ENCODE measurements around the gene PDS5B.

DNA sequence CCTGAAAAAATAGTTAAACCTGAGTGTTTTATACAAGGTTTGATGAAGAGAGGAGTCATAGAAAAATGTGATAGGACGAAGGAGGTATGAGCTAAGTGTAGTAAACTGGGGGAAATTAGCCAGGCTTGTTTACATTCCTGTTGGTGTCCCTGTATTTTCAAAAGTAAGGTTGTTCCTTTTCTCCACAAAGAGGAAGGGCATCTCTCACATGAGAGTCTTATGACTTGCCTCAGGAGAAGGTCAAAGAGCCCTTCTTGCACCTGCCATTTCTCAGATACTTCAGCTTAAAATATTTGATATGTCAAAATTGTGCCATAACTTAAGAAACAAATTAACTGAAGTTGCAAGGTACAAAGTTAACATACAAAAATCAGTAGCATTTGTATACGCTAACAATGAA, 44.0 kb upstream of the PDS5B start:
- TF ChIP-seq POLR2A (IDR thresholded peaks at IDR 0.05), result no peak
- TF ChIP-seq, protein P1, sequence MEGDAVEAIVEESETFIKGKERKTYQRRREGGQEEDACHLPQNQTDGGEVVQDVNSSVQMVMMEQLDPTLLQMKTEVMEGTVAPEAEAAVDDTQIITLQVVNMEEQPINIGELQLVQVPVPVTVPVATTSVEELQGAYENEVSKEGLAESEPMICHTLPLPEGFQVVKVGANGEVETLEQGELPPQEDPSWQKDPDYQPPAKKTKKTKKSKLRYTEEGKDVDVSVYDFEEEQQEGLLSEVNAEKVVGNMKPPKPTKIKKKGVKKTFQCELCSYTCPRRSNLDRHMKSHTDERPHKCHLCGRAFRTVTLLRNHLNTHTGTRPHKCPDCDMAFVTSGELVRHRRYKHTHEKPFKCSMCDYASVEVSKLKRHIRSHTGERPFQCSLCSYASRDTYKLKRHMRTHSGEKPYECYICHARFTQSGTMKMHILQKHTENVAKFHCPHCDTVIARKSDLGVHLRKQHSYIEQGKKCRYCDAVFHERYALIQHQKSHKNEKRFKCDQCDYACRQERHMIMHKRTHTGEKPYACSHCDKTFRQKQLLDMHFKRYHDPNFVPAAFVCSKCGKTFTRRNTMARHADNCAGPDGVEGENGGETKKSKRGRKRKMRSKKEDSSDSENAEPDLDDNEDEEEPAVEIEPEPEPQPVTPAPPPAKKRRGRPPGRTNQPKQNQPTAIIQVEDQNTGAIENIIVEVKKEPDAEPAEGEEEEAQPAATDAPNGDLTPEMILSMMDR (IDR thresholded peaks at IDR 0.05), result no peak

Data from Peyer's patch (tissue), 4 donors.